ENCODE results near the gene HOXA4. TPM values are rescaled to one million over a fixed set of nuclear protein-coding genes. Genes with fewer than 3 reads are reported as not detected.

HOXA4 gene
- total and polyA plus RNA-seq, 12 donors = 0.20 to 1.2 (median 0.59) TPM; not detected in 4

DNA sequence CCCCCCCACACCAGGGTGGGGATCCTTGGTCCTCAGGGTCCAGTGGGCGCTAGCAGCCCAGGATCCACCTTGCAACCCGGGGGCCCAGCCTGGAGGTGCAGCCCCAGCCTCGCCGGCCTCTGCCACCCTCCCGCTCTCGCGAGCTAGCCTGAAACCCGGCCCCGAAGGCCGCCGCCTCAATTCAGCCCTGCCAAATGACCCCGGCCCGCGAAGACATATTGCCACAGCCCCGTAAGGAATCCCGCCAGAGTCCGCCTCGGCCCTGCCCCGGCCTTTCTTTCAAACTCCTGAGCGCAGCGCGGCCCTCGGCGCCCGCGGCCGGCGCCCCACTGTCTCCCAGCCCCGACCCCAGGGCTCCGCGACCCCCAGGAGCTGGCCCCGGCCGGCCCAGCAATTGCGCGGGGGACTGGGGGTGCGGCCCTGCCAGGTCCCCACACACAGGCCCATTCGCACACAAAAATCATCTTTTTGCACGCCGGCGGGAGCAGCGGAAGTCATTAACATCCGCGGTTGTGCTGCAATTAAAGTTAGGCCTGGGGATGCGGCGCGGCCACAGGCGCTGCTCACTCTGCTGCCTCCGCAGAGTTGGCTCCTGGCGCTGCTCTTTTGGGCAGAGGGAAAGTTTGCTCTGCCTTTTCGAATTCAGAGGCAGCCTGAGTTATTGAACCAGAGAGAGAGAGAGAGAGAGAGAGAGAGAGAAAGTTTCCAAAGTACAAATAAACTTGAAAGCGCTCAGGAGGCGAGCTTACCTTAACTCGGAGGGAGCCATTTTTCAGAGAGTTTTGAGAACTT lies 9.0 kb upstream of the HOXA4 start:
- TF ChIP-seq, protein P1, sequence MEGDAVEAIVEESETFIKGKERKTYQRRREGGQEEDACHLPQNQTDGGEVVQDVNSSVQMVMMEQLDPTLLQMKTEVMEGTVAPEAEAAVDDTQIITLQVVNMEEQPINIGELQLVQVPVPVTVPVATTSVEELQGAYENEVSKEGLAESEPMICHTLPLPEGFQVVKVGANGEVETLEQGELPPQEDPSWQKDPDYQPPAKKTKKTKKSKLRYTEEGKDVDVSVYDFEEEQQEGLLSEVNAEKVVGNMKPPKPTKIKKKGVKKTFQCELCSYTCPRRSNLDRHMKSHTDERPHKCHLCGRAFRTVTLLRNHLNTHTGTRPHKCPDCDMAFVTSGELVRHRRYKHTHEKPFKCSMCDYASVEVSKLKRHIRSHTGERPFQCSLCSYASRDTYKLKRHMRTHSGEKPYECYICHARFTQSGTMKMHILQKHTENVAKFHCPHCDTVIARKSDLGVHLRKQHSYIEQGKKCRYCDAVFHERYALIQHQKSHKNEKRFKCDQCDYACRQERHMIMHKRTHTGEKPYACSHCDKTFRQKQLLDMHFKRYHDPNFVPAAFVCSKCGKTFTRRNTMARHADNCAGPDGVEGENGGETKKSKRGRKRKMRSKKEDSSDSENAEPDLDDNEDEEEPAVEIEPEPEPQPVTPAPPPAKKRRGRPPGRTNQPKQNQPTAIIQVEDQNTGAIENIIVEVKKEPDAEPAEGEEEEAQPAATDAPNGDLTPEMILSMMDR (IDR thresholded peaks at IDR 0.05) = no peak
- DNase-seq = no peak
- H3K27ac ChIP-seq = no peak overlapping the region

DNA sequence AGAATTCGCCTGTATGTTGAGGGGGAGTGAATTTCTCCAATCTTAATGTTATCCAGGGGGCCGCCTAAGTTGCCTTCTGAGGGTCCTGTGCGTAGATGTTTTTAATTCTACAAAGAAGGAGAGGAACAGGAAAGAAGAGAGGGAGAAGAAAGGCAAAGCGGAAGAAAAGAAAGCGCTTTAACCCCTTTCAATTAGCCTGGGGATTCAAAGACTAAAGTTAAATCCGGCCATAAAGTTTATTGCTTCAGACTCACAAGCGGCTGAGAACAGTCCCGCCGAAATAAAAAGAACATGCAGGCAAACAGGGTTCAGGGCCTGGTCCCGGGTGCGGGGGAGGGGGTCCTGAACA lies 8.4 kb upstream of the HOXA4 start:
- peaks cover 0 to 32% (median 13%) of the 10 kb centered on the region in 9 donors for H3K4me1 ChIP-seq
- TF ChIP-seq, protein P1 (IDR thresholded peaks at IDR 0.05) = no peak
- H3K27me3 ChIP-seq = peaks cover 41 to 100% (median 100%) of the 10 kb centered on the region in 7 donors
- intact Hi-C loops (cut with DNase I) = no loop called here
- 24 to 31% methylated on average over 11 of the region's 11 CpGs for WGBS, 2 donors
- ATAC-seq (no peak), DNase-seq (no peak)
- H3K9me3 ChIP-seq = no peaks in the 10 kb centered on the region
- H3K27ac ChIP-seq = no peak overlapping the region
- no peaks in the 10 kb centered on the region for H3K36me3 ChIP-seq
- H3K4me3 ChIP-seq = no peak overlapping the region

More for the DNA sequence above, 9.0 kb upstream of the HOXA4 start:
- intact Hi-C loops (cut with DNase I) = no loop called here
- no peak for ATAC-seq
- Histone ChIP-seq H3K9me3 (no peaks in the 10 kb centered on the region), H3K36me3 (no peaks in the 10 kb centered on the region), H3K4me1 (peaks cover 0 to 36% (median 13%) of the 10 kb centered on the region in 9 donors), H3K27me3 (peaks cover 46 to 100% (median 100%) of the 10 kb centered on the region in 7 donors), H3K4me3 (no peak overlapping the region)
- WGBS, 2 donors = 17 to 24% methylated on average over 53 of the region's 53 CpGs

- no peak for DNase-seq
- TF ChIP-seq, protein P1 (IDR thresholded peaks at IDR 0.05) = no peak
- WGBS, 2 donors = 56 to 69% methylated on average over 1 of the region's 1 CpG
- no peaks in the 10 kb centered on the region for H3K9me3 ChIP-seq
- intact Hi-C loops (cut with DNase I) = no loop called here
- peaks cover 36 to 100% (median 100%) of the 10 kb centered on the region in 7 donors for H3K27me3 ChIP-seq
- H3K4me1 ChIP-seq = peaks cover 0 to 27% (median 13%) of the 10 kb centered on the region in 9 donors
- no peak overlapping the region for H3K4me3 ChIP-seq
- no peaks in the 10 kb centered on the region for H3K36me3 ChIP-seq
- H3K27ac ChIP-seq = no peak overlapping the region
- no peak for ATAC-seq
Measured at GRCh38 chr7:27138472-27138871, 7.9 kb upstream of the HOXA4 start.

DNA sequence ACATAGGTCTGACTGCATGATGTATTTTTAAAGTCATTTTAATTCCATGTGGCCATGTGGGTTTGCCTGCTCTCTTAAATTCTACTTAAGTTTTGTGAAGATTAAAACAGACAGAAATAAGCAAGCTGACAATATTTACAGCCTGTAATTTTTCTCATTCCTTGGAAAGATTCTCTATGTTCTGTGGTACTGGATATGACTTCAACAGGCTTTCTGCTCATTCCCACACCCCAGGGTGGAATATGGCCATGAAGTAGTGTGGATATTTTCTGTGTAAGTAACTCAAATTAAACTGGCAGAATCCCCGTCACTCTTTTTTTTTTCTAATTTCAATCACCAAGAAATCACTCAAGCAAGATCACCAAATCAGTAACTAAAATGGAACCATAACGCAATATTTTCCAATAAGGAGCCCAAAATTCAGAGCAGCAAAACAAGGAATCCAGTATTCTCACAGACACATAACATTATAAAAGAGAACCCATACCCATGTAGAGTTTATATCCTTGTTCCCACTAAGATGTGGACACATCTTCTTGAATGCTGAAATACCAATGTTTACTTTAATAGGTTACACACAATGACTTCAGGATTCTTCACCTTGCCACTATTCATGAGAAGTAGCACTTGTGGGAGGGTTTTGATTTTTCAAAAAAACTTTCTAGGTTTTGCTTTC lies 7.2 kb upstream of the HOXA4 start:
- H3K4me3 ChIP-seq = no peak overlapping the region
- ATAC-seq (no peak), DNase-seq (no peak)
- no peaks in the 10 kb centered on the region for H3K36me3 ChIP-seq
- H3K4me1 ChIP-seq = peaks cover 0 to 20% (median 6%) of the 10 kb centered on the region in 9 donors
- H3K9me3 ChIP-seq = no peaks in the 10 kb centered on the region
- 40 to 43% methylated on average over 2 of the region's 2 CpGs for WGBS, 2 donors
- TF ChIP-seq, protein P1 (IDR thresholded peaks at IDR 0.05) = no peak
- no peak overlapping the region for H3K27ac ChIP-seq
- intact Hi-C loops (cut with DNase I) = no loop called here
- peaks cover 32 to 100% (median 100%) of the 10 kb centered on the region in 7 donors for H3K27me3 ChIP-seq

Measured in heart right ventricle (tissue), 16 donors.